CD4-positive, alpha-beta T cell treated with Interleukin-4 for 1 hour (primary cell): ENCODE results near the gene MCRIP2.

Source experiments
- DNase-seq, 2 donors: peaks; one replicate each; pipeline ENCODE4 v3.0.0-alpha.2; 2020 to 2022

MCRIP2 gene

DNA sequence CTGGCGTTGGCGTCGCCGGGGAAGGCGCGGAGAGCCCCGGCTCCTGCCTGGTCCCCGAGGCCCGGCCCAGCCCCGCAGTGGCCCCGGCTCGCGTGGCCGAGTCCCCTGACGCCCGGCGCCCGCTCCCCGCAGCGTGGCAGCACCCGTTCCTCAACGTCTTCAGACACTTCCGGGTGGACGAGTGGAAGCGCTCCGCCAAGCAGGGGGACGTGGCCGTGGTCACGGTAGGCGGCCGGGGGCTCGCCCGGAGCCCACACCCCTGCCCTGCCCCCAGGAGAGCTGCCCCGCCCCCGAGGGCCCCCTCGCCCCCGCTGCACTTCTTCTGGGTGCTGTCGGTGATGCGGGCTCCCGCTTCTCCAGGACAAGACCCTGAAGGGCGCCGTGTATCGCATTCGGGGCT lies 8.0 kb downstream of the MCRIP2 start:
- DNase-seq: no peak

DNA sequence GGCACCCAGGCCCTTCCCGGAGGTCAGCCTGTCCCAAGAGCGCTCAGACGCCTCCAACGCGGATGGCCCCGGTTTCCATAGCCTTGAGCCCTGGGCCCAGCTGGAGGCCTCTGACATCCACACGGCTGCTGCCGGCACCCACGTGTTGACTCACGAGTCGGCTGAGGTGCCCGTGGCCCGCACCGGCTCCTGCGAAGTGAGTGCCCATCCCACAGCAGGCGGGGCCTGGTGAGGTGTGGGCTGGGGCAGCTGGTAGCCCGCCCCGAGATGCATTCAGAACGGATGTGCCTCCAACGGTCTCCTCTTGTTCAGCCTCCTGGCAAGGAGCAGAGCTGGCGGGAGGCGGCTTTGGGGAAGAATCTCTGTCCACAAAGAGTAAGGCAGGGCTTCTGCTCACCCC lies 10.2 kb downstream of the MCRIP2 start:
- DNase-seq: no peak

DNA sequence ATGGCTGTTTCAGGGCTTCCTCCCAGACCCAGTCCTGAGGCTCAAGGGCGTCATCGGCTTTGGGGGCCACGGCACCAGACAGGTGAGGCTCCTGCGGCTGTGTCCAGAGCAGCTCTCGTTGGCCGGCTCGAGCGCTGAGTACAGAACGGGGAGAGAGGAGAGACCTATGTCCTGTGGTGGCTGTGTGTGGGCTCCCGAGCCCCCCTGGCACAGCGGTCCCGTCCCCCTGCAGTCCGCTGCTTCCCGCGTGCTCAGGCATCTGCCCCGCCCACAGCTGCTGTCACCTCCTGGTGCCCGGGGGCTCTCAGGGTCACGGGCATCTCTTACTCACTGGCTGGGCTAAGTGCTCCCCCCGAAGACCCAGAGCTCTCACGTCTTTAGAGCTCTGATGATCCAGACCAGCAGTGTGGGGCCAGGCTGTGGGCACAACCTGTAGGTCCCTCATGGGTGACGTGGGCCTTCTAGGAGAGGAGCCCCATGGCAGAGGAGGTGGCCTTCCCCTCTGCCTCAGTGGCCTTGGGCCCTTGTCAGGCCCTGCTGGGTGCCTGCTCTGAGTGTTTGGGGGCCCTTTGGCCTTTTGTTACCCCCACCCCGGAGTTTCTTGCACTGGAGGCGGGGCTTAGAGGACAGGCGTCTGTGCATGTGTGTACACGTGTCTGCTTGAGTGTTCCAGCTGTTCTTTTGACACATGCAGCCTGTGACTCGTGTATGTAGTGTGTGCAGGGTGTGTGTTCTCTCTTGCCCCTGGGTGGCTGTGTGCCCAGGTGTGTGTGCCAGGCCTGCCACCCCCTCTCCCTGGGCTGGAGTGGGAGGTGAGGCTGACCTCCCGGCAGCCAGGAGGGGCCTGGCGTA lies 11.1 kb downstream of the MCRIP2 start:
- DNase-seq: no peak

DNA sequence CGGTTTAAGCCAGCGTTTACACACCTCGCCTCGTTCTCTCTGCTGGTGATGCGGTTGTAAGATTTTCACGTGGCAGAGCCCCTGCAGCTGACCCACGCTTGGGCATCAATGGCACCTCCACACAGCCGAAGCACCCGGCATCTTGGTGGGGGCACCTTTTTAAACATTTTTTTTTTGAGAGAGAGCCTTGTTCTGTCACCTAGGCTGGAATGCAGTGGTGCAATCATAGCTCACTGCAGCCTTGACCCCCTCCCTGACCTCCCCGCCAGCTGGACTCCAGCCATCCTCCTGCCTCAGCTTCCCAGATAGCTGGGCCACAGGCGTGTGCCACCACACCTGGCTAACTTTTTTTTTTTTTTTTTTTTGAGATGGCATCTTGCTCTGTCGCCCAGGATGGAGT lies 12.4 kb downstream of the MCRIP2 start:
- DNase-seq: no peak

DNA sequence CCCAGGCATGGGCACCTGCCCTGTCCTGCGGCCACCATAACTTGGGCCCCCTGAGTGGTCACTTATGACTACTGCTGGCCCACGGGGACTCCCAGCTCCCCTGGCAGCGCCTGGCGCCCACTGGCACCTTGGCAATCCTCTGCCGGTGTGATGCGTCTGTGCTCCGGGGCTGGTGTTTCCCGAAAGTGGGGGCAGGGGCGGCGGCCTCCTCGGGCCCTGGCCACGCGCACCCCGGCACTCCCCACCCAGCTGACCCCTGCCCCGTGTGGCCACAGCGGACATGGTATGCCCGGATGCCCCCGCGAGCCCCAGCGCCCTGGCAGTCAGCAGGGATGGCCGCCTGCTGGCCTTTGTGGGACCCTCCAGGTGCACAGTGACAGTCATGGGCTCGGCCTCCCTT lies 15.9 kb downstream of the MCRIP2 start:
- DNase-seq: no peak

DNA sequence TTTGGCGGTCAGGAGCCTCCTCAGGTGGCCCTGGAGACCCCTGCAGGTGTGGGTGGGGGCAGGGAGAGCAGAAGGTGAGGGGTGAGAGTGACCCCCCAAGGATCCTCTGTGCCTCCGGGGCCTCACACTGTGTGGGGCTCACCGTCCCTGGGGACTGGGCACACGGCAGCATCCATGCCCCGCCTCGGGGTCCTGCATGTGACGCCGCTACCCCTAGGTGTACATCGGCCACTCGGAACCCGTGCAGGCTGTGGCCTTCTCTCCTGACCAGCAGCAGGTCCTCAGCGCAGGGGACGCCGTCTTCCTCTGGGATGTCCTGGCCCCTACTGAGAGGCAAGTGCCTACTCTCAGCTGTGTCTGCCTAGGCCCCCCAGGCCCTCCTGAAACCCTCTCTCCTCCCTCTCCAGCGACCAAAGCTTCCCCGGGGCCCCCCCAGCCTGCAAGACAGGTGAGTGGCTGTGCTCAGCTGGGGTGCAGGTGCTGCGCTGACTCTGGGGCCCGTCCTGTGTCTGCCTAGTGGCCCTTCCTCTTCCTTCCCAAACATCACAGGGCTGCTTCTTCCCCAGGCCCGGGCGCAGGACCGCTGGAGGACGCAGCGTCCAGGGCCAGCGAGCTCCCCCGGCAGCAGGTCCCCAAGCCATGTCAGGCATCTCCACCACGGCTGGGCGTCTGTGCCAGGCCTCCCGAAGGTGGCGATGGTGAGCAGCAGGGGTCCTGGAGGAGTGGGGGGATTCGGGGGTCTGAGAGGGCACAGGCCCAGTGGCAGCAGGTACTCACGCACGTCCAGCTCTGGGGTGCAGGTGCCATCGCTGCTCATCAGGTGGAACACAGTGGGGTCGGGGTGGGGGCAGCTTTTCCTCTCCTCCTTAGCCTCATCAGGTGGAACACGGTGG lies 17.3 kb downstream of the MCRIP2 start:
- DNase-seq: no peak

DNA sequence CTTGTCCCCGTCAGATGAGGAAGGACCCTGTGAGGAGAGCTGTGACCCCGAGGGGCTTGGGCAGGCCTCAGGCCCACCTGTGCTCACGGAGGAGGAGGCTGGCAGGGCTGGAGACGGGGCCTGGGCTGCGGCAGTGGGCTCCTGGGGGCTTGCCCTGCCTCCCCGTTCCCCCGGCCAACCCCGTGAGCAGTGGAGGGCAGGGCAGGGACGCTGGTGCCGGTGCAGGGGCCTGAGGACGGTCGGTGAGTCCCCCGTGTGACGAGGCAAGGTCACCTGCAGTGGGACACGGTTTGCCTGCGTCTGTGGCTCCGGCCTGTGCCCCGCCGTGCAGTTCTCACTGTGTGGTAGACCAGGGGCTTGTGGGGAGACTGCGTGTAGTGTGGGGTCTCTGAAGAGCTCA lies 18.0 kb downstream of the MCRIP2 start:
- no peak for DNase-seq

DNA sequence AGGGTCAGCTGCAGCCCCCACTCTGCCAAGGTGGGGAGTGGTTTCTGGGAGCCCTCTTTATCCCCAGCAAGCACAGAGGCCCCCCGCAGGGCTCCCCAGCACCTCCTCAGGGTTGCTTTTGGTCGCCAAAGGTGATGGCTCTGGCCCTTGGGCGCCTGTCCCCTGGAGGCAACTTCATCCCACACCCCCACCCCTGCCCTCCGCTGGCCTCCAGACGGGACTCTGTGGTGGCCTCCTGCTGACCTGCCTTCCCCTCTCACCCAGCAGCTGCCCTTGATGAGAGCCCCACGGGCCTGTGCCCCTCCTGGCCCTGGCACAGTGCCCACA lies 18.5 kb downstream of the MCRIP2 start:
- DNase-seq: no peak

DNA sequence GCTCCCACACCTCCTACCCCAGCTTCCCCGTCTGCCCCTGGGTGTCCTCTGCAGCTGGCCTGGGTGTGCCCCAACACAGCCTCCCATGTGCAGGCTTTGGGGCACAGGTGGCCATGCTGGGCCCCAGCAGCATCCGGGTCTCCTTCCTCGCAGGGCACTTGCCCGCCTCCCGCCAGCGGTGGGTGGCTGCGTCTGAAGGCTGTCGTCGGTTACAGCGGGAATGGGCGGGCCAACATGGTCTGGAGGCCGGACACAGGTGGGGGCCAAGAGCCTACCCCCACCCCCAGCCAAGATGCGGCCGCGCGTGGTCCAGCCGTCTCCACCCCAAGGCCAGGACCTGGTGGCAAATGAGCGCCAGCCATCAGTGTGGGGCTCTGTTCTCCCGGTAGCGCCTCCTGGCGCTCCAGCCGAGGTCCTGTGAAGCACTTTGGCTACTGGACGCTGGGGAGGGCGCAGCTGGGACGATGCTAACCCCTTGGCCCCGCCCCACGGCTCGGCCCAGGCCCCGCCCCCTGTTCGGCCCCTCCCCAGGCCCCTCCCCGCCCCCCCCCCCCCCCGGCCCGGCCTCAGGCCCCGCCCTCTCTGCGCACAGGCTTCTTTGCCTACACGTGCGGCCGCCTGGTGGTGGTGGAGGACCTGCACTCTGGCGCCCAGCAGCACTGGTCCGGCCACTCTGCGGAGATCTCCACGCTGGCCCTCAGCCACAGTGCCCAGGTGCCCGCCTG lies 19.0 kb downstream of the MCRIP2 start:
- DNase-seq: peak; percentile 68 to 77

DNA sequence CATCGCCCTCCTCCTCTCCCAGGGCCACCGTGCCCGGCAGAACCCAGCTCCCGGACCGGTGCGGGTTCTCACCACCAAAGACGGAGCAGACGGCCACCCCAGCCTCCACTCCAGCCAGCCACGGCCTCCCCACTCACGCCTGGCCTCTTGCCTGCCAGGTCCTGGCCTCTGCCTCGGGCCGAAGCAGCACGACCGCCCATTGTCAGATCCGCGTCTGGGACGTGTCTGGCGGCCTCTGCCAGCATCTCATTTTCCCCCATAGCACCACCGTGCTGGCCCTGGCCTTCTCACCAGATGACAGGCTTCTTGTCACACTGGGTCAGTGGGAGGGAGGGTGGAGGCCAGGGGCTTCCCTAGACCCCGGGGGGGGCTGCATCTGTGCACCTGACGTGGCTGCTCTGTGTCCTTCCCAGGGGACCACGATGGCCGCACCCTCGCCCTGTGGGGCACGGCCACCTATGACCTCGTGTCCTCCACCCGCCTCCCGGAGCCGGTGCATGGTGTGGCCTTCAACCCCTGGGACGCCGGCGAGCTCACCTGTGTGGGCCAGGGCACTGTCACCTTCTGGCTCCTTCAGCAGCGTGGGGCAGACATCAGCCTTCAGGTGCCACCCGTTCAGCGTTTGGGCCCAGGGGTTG lies 19.7 kb downstream of the MCRIP2 start:
- DNase-seq: no peak

DNA sequence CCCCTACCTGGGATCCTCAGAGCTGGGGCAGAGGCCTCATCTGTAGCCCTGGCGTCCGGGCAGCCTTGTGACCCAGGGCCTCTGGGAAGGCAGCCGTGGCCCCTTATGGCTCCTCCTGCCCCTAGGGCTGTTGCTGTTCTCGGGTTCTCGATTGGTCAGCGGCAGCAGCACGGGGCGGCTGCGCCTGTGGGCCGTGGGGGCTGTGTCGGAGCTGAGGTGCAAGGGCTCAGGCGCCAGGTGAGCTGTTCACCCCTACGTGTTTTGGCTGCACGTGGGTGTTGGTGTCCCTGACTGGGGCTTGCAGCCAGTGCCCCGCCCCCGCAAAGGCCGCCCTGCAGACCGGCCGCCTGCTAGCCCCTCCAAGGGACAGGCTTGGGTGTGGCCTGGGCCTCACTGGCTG lies 20.5 kb downstream of the MCRIP2 start:
- no peak for DNase-seq

DNA sequence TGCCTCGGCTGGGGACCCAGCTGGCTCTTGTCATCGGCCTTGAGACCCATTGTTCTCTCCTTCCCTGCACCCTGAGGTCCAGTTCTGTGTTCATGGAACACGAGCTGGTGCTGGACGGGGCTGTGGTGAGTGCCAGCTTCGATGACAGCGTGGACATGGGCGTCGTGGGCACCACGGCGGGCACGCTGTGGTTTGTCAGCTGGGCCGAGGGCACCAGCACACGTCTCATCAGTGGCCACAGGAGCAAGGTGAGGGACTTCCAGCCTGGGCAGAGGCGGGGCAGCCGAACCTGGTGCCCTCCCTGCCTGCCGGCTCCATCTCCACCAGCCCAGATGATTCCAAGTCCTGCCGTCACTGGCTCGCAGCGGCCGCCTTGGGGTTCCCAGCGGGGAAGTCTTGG lies 21.0 kb downstream of the MCRIP2 start:
- DNase-seq: no peak

DNA sequence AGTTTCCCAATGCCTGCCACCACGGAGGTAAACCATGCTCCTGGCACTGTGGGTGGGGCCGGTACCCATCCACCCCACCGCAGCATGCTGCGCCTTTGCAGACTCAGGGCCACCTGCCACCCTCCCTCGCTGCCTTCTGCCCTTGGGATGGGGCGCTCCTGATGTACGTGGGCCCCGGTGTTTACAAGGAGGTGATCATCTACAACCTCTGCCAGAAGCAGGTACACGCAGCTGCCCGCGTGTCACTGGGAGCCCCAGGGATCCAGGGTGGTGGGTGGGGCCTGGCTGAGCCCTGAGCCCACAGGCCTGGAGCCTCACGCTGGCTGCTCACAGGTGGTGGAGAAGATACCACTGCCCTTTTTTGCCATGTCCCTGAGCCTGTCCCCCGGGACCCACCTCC lies 24.9 kb downstream of the MCRIP2 start:
- no peak for DNase-seq

DNA sequence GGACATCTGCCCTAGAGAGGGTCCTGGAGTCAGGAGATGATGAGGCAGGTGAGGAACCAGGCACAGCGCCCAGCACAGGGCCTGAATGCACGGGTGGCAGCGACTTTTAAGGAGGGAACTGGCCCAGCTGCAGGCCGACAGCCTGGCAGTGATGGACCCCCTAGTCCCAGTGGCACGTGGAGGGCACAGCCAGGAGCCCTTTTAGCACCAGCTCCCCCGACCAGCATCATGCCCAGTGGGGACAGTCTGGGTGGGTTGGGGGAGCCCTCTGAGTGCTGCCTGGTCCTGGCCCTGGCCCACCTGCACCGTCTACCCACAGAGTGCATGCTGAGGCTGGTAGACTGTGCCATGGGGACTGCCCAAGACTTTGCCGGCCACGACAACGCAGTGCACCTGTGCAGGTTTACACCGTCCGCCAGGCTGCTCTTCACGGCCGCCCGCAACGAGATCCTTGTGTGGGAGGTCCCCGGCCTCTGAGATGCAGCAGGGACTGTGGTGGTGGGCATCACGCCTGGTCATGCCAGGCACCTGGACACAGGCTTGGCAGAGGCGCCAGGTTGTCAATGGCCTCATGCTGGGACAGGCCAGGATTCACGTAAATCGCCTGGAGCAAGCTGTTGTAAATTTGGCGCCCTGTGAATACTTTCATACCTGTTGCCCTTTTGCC lies 25.6 kb downstream of the MCRIP2 start:
- no peak for DNase-seq

DNA sequence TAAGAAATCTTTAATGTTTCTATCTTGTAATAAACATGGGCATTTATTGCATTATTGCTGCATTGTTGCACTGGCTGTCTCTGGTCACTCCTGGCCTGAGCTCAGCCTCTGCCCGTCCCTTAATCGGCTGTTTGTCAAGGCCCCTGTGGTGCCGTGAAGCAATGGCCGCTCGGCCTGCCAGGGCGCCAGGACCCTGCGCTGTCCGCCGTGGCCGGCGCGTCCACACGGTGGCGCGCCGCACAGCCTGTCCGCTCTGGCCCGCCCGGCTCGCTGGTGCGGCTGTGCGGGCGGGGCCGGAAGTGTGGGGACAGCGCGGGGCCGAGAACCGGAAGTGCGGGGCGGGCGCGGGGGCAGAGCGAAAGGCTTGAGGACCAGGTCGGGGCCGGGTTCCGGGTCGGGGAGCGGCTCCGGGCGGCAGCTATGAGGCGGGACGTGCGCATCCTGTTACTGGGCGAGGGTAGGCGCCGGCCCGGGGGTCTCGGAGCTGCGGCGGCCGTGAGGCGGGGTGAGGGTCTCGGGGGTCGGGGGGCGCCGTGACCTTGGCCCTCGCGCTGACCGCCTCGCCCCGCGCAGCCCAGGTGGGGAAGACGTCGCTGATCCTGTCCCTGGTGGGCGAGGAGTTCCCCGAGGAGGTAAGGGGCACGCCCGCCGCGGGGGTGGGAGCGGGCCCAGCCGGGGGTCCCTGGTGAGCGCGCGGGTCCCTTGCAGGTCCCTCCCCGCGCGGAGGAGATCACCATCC lies 26.3 kb downstream of the MCRIP2 start, which contains the start of gene RHOT2:
Gene RHOT2 (plus strand): TSS at position 353 of the 739 bp plus-strand sequence. CDS start 68 bp downstream, at position 421.
- peak; percentile 93 to 94 for DNase-seq

DNA sequence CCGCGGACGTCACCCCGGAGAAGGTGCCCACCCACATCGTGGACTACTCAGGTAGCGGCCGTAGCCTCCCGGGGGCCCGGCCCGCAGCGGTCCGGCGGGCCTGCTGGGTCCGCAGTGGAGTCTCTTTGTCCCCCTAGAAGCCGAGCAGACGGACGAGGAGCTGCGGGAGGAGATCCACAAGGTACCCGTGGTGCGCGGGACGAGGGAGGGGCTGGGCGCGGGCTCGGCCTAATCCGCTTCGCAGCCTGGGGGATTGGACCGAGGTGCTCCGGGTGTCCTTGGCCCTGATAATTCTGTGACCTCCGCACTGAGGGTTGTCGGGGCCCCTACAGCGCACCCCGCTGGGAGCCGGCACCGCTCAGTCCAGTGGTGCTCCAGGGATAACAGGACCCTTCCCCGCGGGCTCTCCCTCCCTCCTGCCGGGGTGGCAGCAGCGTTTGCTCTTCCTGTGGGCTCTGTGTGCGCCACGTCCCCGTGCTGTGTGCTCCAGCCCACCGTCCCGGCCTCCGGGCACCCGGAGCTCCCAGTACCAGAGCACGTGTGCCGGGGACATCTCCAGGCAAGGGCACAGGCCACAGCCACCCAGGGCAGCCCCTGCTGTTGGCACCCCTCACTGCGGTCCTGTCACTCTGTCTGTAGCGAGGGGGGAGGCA lies 27.0 kb downstream of the MCRIP2 start:
- DNase-seq: no peak

DNA sequence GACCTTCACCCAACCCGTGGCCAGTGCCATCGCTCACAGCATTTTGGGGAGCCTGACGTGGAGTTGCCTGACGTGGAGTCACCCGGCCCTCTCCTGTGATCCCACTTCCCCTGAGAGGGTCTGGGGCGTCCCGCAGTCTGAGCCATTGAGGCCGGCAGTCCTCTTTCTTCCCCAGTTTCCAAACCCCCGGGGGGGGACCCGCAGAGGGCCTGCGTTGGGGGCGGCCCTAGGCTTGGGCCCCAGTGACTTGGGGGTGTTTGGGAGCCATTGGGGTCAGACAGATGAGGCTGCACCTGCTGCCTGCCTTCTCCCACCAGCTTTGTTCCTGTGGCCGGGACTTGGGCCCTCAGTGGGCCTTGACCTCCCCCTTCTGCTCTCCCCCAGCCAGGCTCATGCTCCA lies 28.0 kb downstream of the MCRIP2 start:
- DNase-seq: no peak

DNA sequence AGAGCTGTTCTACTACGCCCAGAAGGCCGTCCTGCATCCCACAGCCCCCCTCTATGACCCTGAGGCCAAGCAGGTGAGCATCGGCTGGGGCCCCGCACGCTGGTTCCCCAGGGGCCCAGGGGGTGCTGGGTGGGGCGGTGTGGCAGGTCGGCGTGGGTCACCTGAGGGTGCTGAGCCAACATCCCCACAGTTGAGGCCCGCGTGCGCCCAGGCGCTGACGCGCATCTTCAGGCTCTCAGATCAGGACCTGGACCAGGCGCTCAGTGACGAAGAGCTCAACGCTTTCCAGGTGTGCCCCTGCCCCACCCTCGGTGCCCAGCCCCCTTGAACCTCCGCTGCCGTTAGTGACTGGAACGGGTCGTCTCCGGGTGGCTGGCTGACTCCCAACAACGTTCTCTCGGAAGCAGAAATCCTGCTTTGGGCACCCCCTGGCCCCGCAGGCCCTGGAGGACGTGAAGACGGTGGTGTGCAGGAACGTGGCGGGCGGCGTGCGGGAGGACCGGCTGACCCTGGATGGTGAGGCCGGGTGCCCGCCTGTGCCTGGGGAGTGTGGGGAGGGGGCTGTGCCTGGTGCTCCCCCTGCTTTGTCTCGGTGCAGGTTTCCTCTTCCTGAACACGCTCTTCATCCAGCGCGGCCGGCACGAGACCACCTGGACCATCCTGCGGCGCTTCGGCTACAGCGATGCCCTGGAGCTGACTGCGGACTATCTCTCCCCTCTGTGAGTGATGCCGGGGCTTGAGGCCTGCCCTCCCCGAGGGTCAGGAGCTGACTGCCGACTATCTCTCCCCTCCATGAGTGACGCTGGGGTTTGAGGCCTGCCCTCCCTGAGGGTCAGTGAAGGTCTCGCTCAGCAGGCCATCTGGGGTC lies 29.1 kb downstream of the MCRIP2 start:
- no peak for DNase-seq

DNA sequence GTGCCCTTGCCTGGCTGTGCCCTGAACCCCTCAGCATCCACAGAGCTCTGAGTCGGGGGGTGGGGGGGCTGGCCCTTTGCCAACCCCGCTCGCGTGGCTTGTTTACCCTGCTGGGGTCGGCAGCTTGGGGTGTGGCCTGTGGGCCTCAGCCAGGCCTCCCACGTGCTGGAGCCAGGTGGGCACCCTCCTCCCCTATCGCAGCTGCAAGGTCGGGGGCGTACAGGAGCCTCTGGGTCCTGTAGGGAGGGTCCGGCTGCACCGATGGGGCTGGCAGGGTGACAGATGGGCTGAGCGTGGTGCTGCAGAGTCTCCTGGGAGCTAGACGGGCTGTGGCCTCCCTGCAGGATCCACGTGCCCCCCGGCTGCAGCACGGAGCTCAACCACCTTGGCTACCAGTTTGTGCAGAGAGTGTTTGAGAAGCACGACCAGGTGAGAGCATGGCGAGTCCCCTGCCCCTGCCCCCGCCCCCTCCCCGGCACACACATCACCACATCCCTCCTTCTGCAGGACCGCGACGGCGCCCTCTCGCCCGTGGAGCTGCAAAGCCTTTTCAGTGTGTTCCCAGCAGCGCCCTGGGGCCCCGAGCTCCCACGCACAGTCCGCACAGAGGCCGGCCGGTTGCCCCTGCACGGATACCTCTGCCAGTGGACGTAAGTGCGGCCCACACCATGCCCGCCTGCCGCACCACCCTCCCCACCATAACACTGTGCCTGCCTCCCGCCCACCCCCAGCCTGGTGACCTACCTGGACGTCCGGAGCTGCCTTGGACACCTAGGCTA lies 29.9 kb downstream of the MCRIP2 start:
- no peak for DNase-seq
